VCaP (cell line): ENCODE results near the gene TRIOBP.

ENCODE experiments used
- H3K27ac ChIP-seq: fragments of 450-650 bp; 2 replicates; pipeline ENCODE4 v1.5.1; 2017
- TF ChIP-seq, protein P1 (sequence below): fragments of 450-650 bp; conservative IDR thresholded peaks from 2 replicates; pipeline ENCODE4 v1.5.1; 2017; ENCODE audit warnings: mild to moderate bottlenecking, moderate library complexity

Gene TRIOBP

DNA sequence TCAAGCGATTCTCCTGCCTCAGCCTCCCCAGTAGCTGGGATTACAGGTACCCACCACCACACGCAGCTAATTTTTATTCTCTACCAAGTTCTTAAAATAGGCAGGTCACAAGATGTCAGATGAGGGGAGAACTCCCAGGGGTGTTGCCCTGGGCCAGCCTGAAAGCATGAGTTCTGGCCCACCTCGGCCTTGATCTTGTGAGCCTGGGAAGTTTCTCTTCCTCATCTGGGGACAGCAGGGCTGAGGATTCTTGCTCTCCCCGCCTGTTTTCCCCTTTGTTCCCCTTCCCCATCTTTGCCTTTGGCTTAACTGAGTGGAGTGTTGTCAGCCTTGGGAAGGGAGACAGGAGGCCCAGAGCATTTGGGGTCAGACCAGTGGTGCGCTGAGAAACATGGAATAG lies 34.8 kb upstream of the TRIOBP start:
- no peak overlapping the region for H3K27ac ChIP-seq
- TF ChIP-seq, protein P1, sequence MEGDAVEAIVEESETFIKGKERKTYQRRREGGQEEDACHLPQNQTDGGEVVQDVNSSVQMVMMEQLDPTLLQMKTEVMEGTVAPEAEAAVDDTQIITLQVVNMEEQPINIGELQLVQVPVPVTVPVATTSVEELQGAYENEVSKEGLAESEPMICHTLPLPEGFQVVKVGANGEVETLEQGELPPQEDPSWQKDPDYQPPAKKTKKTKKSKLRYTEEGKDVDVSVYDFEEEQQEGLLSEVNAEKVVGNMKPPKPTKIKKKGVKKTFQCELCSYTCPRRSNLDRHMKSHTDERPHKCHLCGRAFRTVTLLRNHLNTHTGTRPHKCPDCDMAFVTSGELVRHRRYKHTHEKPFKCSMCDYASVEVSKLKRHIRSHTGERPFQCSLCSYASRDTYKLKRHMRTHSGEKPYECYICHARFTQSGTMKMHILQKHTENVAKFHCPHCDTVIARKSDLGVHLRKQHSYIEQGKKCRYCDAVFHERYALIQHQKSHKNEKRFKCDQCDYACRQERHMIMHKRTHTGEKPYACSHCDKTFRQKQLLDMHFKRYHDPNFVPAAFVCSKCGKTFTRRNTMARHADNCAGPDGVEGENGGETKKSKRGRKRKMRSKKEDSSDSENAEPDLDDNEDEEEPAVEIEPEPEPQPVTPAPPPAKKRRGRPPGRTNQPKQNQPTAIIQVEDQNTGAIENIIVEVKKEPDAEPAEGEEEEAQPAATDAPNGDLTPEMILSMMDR: no peak

- H3K27ac ChIP-seq: no peak overlapping the region
- TF ChIP-seq, protein P1: no peak
Measured at GRCh38 chr22:37663521-37664140, 33.2 kb upstream of the TRIOBP start.

GRCh38 chr22:37664249-37665101 lies 32.4 kb upstream of the TRIOBP start:
- H3K27ac ChIP-seq: no peak overlapping the region
- TF ChIP-seq, protein P1: no peak

GRCh38 chr22:37665487-37665886 lies 31.4 kb upstream of the TRIOBP start:
- H3K27ac ChIP-seq: no peak overlapping the region
- TF ChIP-seq, protein P1: no peak

GRCh38 chr22:37669586-37669985 lies 27.3 kb upstream of the TRIOBP start:
- TF ChIP-seq, protein P1: no peak
- H3K27ac ChIP-seq: no peak overlapping the region

- no peak overlapping the region for H3K27ac ChIP-seq
- TF ChIP-seq, protein P1: no peak
Measured at GRCh38 chr22:37672206-37672919, 24.5 kb upstream of the TRIOBP start.

GRCh38 chr22:37672920-37673455 lies 23.9 kb upstream of the TRIOBP start:
- no peak overlapping the region for H3K27ac ChIP-seq
- TF ChIP-seq, protein P1: no peak
